ENCODE measurements around the gene AP2A1.

The AP2A1 gene

GRCh38 chr19:49792829-49793560 lies 26.2 kb downstream of the AP2A1 start:
- DNase-seq (ENCODE audit: low read depth in 1 of 2, low spot score in 1 of 2) = no peak

GRCh38 chr19:49793561-49793840 lies 26.7 kb downstream of the AP2A1 start:
- DNase-seq (ENCODE audit: low read depth in 1 of 2, low spot score in 1 of 2) = no peak

- no peak for DNase-seq (ENCODE audit: low read depth in 1 of 2, low spot score in 1 of 2)
Measured at GRCh38 chr19:49795615-49796014, 28.8 kb downstream of the AP2A1 start.

GRCh38 chr19:49798574-49798973 lies 31.8 kb downstream of the AP2A1 start:
- no peak for DNase-seq (ENCODE audit: low read depth in 1 of 2, low spot score in 1 of 2)

GRCh38 chr19:49799271-49799797 lies 32.5 kb downstream of the AP2A1 start:
- DNase-seq (ENCODE audit: low read depth in 1 of 2, low spot score in 1 of 2) = no peak

GRCh38 chr19:49799798-49800376 lies 33.1 kb downstream of the AP2A1 start:
- no peak for DNase-seq (ENCODE audit: low read depth in 1 of 2, low spot score in 1 of 2)

GRCh38 chr19:49800771-49801170 lies 34.0 kb downstream of the AP2A1 start:
- DNase-seq (ENCODE audit: low read depth in 1 of 2, low spot score in 1 of 2) = no peak

- no peak for DNase-seq (ENCODE audit: low read depth in 1 of 2, low spot score in 1 of 2)
Measured at GRCh38 chr19:49801401-49801888, 34.6 kb downstream of the AP2A1 start.

- no peak for DNase-seq (ENCODE audit: low read depth in 1 of 2, low spot score in 1 of 2)
Measured at GRCh38 chr19:49801966-49802661, 35.3 kb downstream of the AP2A1 start.

GRCh38 chr19:49802836-49803528 lies 36.2 kb downstream of the AP2A1 start:
- no peak for DNase-seq (ENCODE audit: low read depth in 1 of 2, low spot score in 1 of 2)

- no peak for DNase-seq (ENCODE audit: low read depth in 1 of 2, low spot score in 1 of 2)
Measured at GRCh38 chr19:49803529-49803856, 36.7 kb downstream of the AP2A1 start.

- no peak for DNase-seq (ENCODE audit: low read depth in 1 of 2, low spot score in 1 of 2)
Measured at GRCh38 chr19:49805822-49806619, 39.2 kb downstream of the AP2A1 start.

- DNase-seq (ENCODE audit: low read depth in 1 of 2, low spot score in 1 of 2) = no peak
Measured at GRCh38 chr19:49806620-49806959, 39.8 kb downstream of the AP2A1 start.

- DNase-seq (ENCODE audit: low read depth in 1 of 2, low spot score in 1 of 2) = no peak
Measured at GRCh38 chr19:49807058-49807903, 40.5 kb downstream of the AP2A1 start.

GRCh38 chr19:49807904-49808675 lies 41.3 kb downstream of the AP2A1 start:
- no peak for DNase-seq (ENCODE audit: low read depth in 1 of 2, low spot score in 1 of 2)

- peak; percentile 67 to 78 for DNase-seq (ENCODE audit: low read depth in 1 of 2, low spot score in 1 of 2)
Measured at GRCh38 chr19:49808711-49809159, 41.9 kb downstream of the AP2A1 start.

GRCh38 chr19:49809160-49809940 lies 42.5 kb downstream of the AP2A1 start:
- peak; percentile 16 to 24 for DNase-seq (ENCODE audit: low read depth in 1 of 2, low spot score in 1 of 2)

- DNase-seq (ENCODE audit: low read depth in 1 of 2, low spot score in 1 of 2) = no peak
Measured at GRCh38 chr19:49809941-49810389, 43.2 kb downstream of the AP2A1 start.
